PC-9 (cell line): ENCODE data around the gene SPAG9.

ENCODE experiments used
- EZH2 ChIP-seq: fragments of 200-600 bp; sonication (generic); IDR thresholded peaks from 2 replicates; pipeline ENCODE4 v1.8.0; 2017; ENCODE audit warnings: antibody characterized with exemption, low read depth
- TF ChIP-seq, protein P1 (sequence below): fragments of 200-600 bp; sonication (generic); conservative IDR thresholded peaks from 2 replicates; pipeline ENCODE4 v1.6.1; 2017; ENCODE audit warnings: mixed run types, antibody characterized with exemption, mild to moderate bottlenecking, moderate library complexity

- TF ChIP-seq, protein P1, sequence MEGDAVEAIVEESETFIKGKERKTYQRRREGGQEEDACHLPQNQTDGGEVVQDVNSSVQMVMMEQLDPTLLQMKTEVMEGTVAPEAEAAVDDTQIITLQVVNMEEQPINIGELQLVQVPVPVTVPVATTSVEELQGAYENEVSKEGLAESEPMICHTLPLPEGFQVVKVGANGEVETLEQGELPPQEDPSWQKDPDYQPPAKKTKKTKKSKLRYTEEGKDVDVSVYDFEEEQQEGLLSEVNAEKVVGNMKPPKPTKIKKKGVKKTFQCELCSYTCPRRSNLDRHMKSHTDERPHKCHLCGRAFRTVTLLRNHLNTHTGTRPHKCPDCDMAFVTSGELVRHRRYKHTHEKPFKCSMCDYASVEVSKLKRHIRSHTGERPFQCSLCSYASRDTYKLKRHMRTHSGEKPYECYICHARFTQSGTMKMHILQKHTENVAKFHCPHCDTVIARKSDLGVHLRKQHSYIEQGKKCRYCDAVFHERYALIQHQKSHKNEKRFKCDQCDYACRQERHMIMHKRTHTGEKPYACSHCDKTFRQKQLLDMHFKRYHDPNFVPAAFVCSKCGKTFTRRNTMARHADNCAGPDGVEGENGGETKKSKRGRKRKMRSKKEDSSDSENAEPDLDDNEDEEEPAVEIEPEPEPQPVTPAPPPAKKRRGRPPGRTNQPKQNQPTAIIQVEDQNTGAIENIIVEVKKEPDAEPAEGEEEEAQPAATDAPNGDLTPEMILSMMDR = no peak
- TF ChIP-seq EZH2 = no peak
Observed at GRCh38 chr17:51018541-51018940, 102.1 kb downstream of the SPAG9 start.
